CD4-positive, alpha-beta T cell (primary cell): ENCODE results near the gene SH3BGRL3. TPM values are rescaled to one million over a fixed set of nuclear protein-coding genes. Genes with fewer than 3 reads are reported as not detected.
A peak's percentile ranks its signal among the peaks of the same experiment; 100 is the strongest.

Source experiments
- ATAC-seq: fragments of 200-7000 bp; cut with Tn5 transposase; one replicate; pipeline ENCODE4 v1.10.0; 2022; ENCODE audit warnings: mild to moderate bottlenecking; ENCODE audit not compliant: poor library complexity
- CTCF ChIA-PET: fragments of 350-600 bp; sonication (Branson Sonifier 250); formaldehyde crosslinking; loops from one replicate; lab custom pipeline; 2021; ENCODE audit warnings: antibody characterized with exemption, inconsistent platforms; lab: Charles Lee
- POLR2A ChIA-PET: fragments of 350-600 bp; sonication (Branson Sonifier 250); formaldehyde crosslinking; loops from one replicate; lab custom pipeline; 2021; ENCODE audit warnings: antibody characterized with exemption, inconsistent platforms; lab: Charles Lee
- DNase-seq, 14 experiments: peaks; one replicate each; pipeline ENCODE4 v3.0.0-alpha.2; 2013 to 2020; ENCODE audit warnings: mixed read lengths in 2 of 14
- H3K27ac ChIP-seq, 2 donors: one replicate each; pipeline versions ENCODE4 v1.5.1 to v1.7.0; 2013; ENCODE audit warnings: low read length in 2 of 2, low read depth in 1 of 2, mild to moderate bottlenecking in 1 of 2
- H3K27me3 ChIP-seq, 2 experiments: 1 replicate in 1 of 2; 2 replicates in 1 of 2; pipeline versions ENCODE4 v1.6.1 to v1.7.0; 2013; ENCODE audit warnings: low read length in 2 of 2, control low read depth in 1 of 2, mild to moderate bottlenecking in 1 of 2, moderate library complexity in 1 of 2; ENCODE audit not compliant: insufficient read depth in 2 of 2, control insufficient read depth in 1 of 2
- H3K36me3 ChIP-seq: one replicate; pipeline ENCODE4 v1.6.1; 2013; ENCODE audit warnings: low read length, control low read depth; ENCODE audit not compliant: insufficient read depth
- H3K4me1 ChIP-seq: one replicate; pipeline ENCODE4 v1.6.1; 2013; ENCODE audit warnings: low read length, control low read depth; ENCODE audit not compliant: insufficient read depth
- H3K4me3 ChIP-seq: one replicate; pipeline ENCODE4 v1.5.1; 2013; ENCODE audit warnings: mild to moderate bottlenecking, low read length, moderate library complexity
- H3K9me3 ChIP-seq, 2 experiments: 1 replicate in 1 of 2; 2 replicates in 1 of 2; pipeline versions ENCODE4 v1.6.1 to v1.7.0; 2013; ENCODE audit warnings: low read length in 2 of 2, mild to moderate bottlenecking in 2 of 2, control low read depth in 1 of 2, moderate library complexity in 1 of 2; ENCODE audit not compliant: control insufficient read depth in 1 of 2, insufficient read depth in 1 of 2
- H3K27ac Mint-ChIP-seq: one replicate; pipeline ENCODE4 v1.8.0; 2020; ENCODE audit warnings: mixed read lengths
- H3K27me3 Mint-ChIP-seq: one replicate; pipeline ENCODE4 v1.8.0; 2021; ENCODE audit warnings: mixed read lengths
- H3K36me3 Mint-ChIP-seq: one replicate; pipeline ENCODE4 v1.8.0; 2021; ENCODE audit warnings: low read depth, mixed read lengths
- H3K4me1 Mint-ChIP-seq: one replicate; pipeline ENCODE4 v1.8.0; 2021; ENCODE audit warnings: low read depth, mixed read lengths
- H3K4me3 Mint-ChIP-seq: one replicate; pipeline ENCODE4 v1.8.0; 2020; ENCODE audit warnings: mild to moderate bottlenecking, mixed read lengths
- H3K9me3 Mint-ChIP-seq: one replicate; pipeline ENCODE4 v1.8.0; 2020; ENCODE audit warnings: mixed read lengths
- intact Hi-C, 2 experiments: fragments of 100-400 bp; cut with DNase I in 1 of 2; cut with micrococcal nuclease in 1 of 2; formaldehyde crosslinking; loops; one replicate each; pipeline versions ENCODE4 v1.15.1 to v1.9.0; 2023 to 2025; cut with DNase I, micrococcal nuclease
- total RNA-seq, 174 experiments: library from RNA in 2 of 174; stranded (reverse) in 2 of 174; gene quantifications; one replicate each; pipeline ENCODE4 v1.2.3 and lab custom pipeline; 2021 to 2026
- TF ChIP-seq, protein P1 (sequence below): fragments of 200-600 bp; IDR thresholded peaks from one replicate; pipeline ENCODE4 v1.8.0; 2022; ENCODE audit warnings: antibody characterized with exemption, mild to moderate bottlenecking

SH3BGRL3 gene
- total RNA-seq, 2 experiments from 2014 or later = 178 to 193 TPM

DNA sequence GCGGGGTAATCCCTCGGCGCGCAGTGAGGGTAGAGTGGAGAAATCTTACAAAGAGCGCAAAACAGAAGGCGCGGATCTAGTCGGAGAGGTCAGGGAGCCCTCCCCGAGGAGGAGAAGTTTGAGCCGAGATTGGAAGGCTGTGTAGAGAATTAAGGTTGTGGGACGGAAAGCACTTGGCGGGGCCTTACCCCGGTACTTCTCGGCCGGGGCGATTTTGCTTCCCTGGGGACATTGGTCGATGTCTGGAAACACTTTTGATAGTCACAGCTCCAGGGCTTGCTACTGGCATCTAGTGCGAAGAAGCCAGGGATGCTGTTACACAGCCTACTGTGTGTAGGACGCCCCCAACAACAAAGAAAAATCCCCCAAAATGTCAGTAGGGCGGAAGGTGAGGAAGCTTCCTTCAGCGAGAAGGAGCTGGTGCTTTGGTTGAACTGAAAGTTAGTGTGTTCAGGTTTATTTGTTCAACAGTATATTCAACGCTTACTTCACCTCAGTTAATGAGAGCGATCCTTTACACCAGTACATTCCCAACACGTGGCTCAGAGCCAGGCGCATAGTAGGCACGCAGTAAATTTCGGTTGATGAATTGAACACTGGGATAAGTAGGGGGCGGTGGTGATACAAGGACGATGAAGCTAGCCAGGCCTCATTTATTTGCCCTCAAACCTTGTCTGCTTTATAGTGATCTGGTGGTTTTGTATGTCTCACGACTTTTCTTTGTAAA lies 45.1 kb upstream of the SH3BGRL3 start:
- Histone ChIP-seq H3K9me3 (no peaks in the 10 kb centered on the region), H3K27ac (peak overlapping the region; percentile 83 to 88), H3K27me3 (no peaks in the 10 kb centered on the region), H3K36me3 (peaks cover under 1% of the 10 kb centered on the region), H3K4me1 (peaks cover 21% of the 10 kb centered on the region), H3K4me3 (peak overlapping the region; percentile 77)
- peak in 8 of 14 experiments; percentile 1 to 54 (median 20) for DNase-seq
- ChIA-PET CTCF (interaction anchor here (0.6 to 3.7 kb wide), 43 partner anchors 12 to 415 kb away, joined by 3 to 50 read pairs (median 6); partner anchors contain the start of genes C1orf232, CATSPER4, CD52 and DHDDS), POLR2A (interaction anchor here (0.7 to 2.4 kb wide), 30 partner anchors 11 to 599 kb away, joined by 3 to 36 read pairs (median 5); partner anchors contain the start of genes CD52, CNKSR1, DHDDS and HMGN2)
- peak overlapping the region; percentile 95 for H3K27ac Mint-ChIP-seq
- no peaks in the 10 kb centered on the region for H3K27me3 Mint-ChIP-seq
- peak overlapping the region; percentile 98 for H3K4me3 Mint-ChIP-seq
- intact Hi-C loops = loop anchor here (2.0 to 5.0 kb wide), 3 partner anchors 42 to 128 kb away; partner anchors contain the start of genes C1orf232 (in 1 of the 2) and ZNF593 (in 1 of the 2)
- H3K4me1 Mint-ChIP-seq = peaks cover 39% of the 10 kb centered on the region
- peaks cover 14% of the 10 kb centered on the region for H3K36me3 Mint-ChIP-seq
- no peaks in the 10 kb centered on the region for H3K9me3 Mint-ChIP-seq
- TF ChIP-seq, protein P1, sequence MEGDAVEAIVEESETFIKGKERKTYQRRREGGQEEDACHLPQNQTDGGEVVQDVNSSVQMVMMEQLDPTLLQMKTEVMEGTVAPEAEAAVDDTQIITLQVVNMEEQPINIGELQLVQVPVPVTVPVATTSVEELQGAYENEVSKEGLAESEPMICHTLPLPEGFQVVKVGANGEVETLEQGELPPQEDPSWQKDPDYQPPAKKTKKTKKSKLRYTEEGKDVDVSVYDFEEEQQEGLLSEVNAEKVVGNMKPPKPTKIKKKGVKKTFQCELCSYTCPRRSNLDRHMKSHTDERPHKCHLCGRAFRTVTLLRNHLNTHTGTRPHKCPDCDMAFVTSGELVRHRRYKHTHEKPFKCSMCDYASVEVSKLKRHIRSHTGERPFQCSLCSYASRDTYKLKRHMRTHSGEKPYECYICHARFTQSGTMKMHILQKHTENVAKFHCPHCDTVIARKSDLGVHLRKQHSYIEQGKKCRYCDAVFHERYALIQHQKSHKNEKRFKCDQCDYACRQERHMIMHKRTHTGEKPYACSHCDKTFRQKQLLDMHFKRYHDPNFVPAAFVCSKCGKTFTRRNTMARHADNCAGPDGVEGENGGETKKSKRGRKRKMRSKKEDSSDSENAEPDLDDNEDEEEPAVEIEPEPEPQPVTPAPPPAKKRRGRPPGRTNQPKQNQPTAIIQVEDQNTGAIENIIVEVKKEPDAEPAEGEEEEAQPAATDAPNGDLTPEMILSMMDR = no peak
- no peak for ATAC-seq

DNA sequence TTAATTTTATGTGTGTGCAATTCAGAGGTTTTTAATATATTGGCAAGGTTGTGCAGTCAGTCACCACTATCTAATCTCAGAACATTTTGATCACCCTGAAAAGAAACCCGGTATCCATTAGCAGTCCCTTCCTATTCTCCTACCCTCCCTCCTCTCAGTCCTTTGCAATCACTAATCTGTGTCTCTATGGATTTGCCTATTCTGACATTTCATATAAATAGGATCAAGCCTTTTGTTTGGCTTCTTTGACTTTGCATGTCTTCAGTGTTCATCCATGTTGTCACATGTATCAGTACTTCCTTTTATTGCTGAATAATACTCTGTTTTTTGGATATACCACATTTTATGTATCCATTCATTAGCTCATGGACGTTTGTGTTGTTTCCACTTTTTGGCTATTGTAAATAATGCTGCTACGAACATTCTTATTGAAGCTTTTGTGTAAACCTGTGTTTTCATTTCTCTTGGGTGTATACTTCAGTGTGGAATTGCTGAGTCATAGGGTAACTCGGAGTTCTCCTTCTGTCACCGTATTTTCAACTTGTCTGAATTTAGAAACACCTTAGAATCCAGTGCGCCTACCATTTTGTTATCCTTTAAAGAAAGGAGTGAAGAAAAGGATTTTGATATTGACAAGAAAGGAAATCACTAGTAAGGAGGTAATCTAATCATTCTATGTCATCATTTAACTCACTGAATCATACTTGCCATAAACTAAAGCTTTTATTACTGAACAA lies 42.5 kb upstream of the SH3BGRL3 start:
- ChIA-PET CTCF (interaction anchor here (0.6 kb wide), 1 partner anchor 36 kb away, joined by 4 read pairs; no protein-coding TSS in a partner anchor), POLR2A (interaction anchor here (1.2 kb wide), 1 partner anchor 67 kb away, joined by 4 read pairs; the partner anchor contains the start of gene ZNF593)
- no peak for ATAC-seq
- H3K4me3 Mint-ChIP-seq = peak overlapping the region; percentile 55
- DNase-seq = no peak
- Histone ChIP-seq H3K4me3 (no peak overlapping the region), H3K27me3 (no peaks in the 10 kb centered on the region), H3K27ac (no peak overlapping the region), H3K4me1 (peaks cover 21% of the 10 kb centered on the region), H3K36me3 (peaks cover 6% of the 10 kb centered on the region), H3K9me3 (no peaks in the 10 kb centered on the region)
- TF ChIP-seq, protein P1 = no peak
- H3K4me1 Mint-ChIP-seq = peaks cover 39% of the 10 kb centered on the region
- peaks cover 21% of the 10 kb centered on the region for H3K36me3 Mint-ChIP-seq
- H3K27ac Mint-ChIP-seq = peak overlapping the region; percentile 58
- no peaks in the 10 kb centered on the region for H3K9me3 Mint-ChIP-seq
- H3K27me3 Mint-ChIP-seq = no peaks in the 10 kb centered on the region
- intact Hi-C loops = loop anchor here in 1 of 2 experiments (5.0 kb wide), 1 partner anchor 40 kb away; no protein-coding TSS in a partner anchor

DNA sequence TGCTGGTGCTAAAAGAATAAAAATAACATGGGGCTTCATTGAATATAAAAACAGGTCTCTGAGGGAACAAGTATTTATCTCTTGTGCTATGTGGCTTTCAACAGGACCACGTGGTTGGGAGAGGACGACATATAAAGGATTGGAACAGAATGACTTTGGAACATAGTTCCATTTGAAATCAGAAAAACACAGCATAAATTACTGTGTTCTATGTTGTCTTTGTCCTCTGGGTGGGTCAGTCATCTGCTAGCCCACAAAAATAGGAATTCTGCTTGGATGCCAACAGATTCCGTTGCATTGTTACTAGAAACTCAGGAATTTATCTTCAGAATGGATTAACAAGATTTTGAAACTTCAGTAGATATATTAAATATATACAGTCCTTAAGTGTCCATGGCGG lies 40.0 kb upstream of the SH3BGRL3 start:
- Histone ChIP-seq H3K4me3 (no peak overlapping the region), H3K9me3 (no peaks in the 10 kb centered on the region), H3K27ac (no peak overlapping the region), H3K36me3 (peaks cover 22% of the 10 kb centered on the region), H3K27me3 (no peaks in the 10 kb centered on the region), H3K4me1 (peaks cover 11% of the 10 kb centered on the region)
- H3K36me3 Mint-ChIP-seq = peaks cover 33% of the 10 kb centered on the region
- TF ChIP-seq, protein P1 = no peak
- no peak overlapping the region for H3K27ac Mint-ChIP-seq
- ChIA-PET CTCF (no interaction called here), POLR2A (no interaction called here)
- H3K27me3 Mint-ChIP-seq = no peaks in the 10 kb centered on the region
- intact Hi-C loops = loop anchor here in 1 of 2 experiments (5.0 kb wide), 1 partner anchor 37 kb away; no protein-coding TSS in a partner anchor
- H3K4me3 Mint-ChIP-seq = no peak overlapping the region
- peaks cover 28% of the 10 kb centered on the region for H3K4me1 Mint-ChIP-seq
- ATAC-seq (no peak), DNase-seq (no peak)
- H3K9me3 Mint-ChIP-seq = no peaks in the 10 kb centered on the region
